ENCODE results near the gene DYNC1I2.

DNA sequence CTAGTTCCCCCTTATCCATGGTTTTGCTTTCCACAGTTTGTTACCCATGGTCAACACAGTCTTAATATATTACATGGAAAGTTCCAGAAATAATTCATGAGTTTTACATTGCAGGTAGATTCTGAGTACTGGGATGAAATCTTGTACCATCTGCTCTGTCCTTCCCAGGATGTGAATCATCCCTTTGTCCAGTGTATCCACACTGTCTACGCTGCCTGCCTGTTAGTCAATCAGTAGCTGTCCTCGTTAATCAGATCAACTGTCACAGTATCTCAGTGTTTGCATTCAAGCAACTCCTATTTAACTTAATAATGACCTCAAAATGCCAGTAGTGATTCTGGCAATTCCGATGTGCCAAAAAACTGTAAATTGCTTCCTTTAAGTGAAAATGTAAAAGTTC is 76.3 kb downstream of the DYNC1I2 start:
- no peak for TF ChIP-seq POLR2AphosphoS5 (IDR thresholded peaks at IDR 0.05)
- TF ChIP-seq, protein P1, sequence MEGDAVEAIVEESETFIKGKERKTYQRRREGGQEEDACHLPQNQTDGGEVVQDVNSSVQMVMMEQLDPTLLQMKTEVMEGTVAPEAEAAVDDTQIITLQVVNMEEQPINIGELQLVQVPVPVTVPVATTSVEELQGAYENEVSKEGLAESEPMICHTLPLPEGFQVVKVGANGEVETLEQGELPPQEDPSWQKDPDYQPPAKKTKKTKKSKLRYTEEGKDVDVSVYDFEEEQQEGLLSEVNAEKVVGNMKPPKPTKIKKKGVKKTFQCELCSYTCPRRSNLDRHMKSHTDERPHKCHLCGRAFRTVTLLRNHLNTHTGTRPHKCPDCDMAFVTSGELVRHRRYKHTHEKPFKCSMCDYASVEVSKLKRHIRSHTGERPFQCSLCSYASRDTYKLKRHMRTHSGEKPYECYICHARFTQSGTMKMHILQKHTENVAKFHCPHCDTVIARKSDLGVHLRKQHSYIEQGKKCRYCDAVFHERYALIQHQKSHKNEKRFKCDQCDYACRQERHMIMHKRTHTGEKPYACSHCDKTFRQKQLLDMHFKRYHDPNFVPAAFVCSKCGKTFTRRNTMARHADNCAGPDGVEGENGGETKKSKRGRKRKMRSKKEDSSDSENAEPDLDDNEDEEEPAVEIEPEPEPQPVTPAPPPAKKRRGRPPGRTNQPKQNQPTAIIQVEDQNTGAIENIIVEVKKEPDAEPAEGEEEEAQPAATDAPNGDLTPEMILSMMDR (IDR thresholded peaks at IDR 0.05) = no peak
- no peak for TF ChIP-seq POLR2A (IDR thresholded peaks at IDR 0.05)
- no peak for TF ChIP-seq EP300 (IDR thresholded peaks at IDR 0.05)

Measured in sigmoid colon (tissue), 4 donors.